Posterior vena cava (tissue), 2 donors: Measurements from ENCODE around the gene OR5B3. TPM values are rescaled to one million over a fixed set of nuclear protein-coding genes. Genes with fewer than 3 reads are reported as not detected.

Experiments used
- total RNA-seq, 2 donors: library from RNA; stranded (reverse); fragmentation: NEBNext Ultra II Directional; extraction: Animal tissue kit (Norgen Biotek cat#: 25700); gene quantifications; one replicate each; pipeline ENCODE4 v1.2.1, GENCODE V29; 2021
- donor health status: DM: yes; HTN: yes; CAD: no.
- donor health status: DM: yes; HTN: yes; CAD: no.

The OR5B3 gene
- total RNA-seq, 2 donors from 2014 or later: not detected

Other genes starting within 250 kb of the OR5B3 start
- not detected for gene OR9Q2, start 217.8 kb downstream of the OR5B3 start, total RNA-seq
- gene OR1S2, start 202.7 kb downstream of the OR5B3 start, total RNA-seq: not detected
- not detected for gene OR1S1, start 194.2 kb downstream of the OR5B3 start, total RNA-seq
- gene OR10Q1, start 178.0 kb downstream of the OR5B3 start, total RNA-seq: not detected
- gene OR10W1, start 138.6 kb downstream of the OR5B3 start, total RNA-seq: not detected
- not detected for gene OR5B17, start 47.8 kb downstream of the OR5B3 start, total RNA-seq
- not detected for gene OR5B2, start 21.2 kb upstream of the OR5B3 start, total RNA-seq
- gene OR5B12, start 35.4 kb upstream of the OR5B3 start, total RNA-seq: not detected
- gene OR5B21, start 101.2 kb upstream of the OR5B3 start, total RNA-seq: not detected
- gene LPXN, start 169.0 kb upstream of the OR5B3 start, total RNA-seq: 10 to 100 TPM in 1 of 2 donors, 1 to 10 TPM in 1; 7.9 to 10.7 TPM
- gene ZFP91, start 172.2 kb upstream of the OR5B3 start, total RNA-seq: 10 to 100 TPM; 48.8 to 60.6 TPM
- 1 to 10 TPM; 1.7 to 2.3 TPM for gene CNTF, start 215.8 kb upstream of the OR5B3 start, total RNA-seq